GM03348 (cell line): ENCODE results near the gene PI4K2B.
"Not testable (repeated sequence)": the region's sequence is repeated elsewhere in the genome, so short reads cannot be mapped to it uniquely, and the experiment has no call there.

ENCODE experiments used
- DNase-seq: peaks from one replicate; pipeline ENCODE4 v3.0.0; 2012; ENCODE audit warnings: low spot score

Gene PI4K2B

DNA sequence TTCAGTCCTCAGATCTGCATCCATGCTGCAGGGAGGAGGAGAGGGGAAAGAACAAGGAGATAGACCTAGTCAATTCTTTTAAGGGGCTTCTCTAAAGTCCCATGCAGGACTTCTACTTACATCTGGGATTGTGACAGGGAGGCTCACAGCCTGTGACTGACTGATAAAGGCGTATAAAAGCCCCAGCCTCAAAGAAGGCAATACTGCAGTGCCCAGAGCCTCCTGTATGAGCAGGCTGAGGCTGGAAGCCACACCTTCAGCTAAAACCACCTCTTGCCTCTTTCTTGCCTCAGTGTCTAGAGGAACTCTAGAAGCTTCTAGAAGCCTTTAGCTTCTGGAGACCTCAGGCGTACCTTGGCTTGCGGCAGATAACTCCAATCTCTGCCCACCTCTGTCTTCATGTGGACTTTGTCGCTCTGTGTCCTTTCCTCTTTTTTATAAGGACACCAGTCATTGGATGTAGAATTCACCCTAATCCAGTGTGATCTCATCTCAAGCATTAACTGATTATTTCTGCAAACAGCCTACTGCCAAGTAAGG is 72.8 kb downstream of the PI4K2B start:
- DNase-seq, result no peak

- no peak for DNase-seq
Observed at GRCh38 chr4:25307596-25307995, 73.8 kb downstream of the PI4K2B start.

DNA sequence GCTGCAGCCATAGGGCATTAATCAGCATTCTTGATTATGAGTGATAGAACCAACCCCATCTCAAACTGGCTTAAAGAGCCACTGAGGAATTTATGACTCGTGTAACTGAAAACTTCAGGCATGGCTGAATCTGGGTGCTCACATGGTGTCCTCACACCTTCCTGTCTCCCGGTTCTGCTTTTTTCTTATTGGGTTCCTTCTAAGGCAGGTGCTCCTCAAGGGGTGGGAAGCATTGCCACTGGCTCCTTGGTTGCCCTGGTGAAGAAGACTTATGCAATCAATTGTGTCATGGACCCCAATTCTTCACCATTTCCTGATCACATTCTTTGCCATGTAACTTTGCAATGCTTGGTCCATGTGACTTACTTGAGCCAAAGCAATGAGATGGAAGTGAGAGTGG is 74.5 kb downstream of the PI4K2B start:
- DNase-seq, result no peak

DNA sequence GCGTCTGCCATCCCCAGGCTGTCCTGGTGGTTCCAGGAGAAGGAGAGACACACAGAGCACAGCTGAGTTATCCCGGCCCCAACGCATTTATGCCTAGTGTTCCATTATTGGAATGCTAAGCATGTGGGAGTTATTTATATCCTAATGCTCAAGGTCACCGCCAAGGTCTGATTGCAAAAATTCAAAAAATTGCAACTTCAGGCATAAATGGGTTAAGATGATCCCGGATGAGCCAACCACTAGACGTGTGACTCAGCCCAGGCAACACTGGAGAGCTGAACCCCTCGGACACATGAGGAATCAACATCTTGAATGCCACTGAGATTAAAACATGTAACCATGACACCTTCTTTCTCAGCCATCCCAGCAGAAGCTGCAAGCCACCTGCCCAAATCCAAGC is 74.9 kb downstream of the PI4K2B start:
- DNase-seq, result no peak

- no peak for DNase-seq
Observed at GRCh38 chr4:25310066-25310802, 76.4 kb downstream of the PI4K2B start.

DNA sequence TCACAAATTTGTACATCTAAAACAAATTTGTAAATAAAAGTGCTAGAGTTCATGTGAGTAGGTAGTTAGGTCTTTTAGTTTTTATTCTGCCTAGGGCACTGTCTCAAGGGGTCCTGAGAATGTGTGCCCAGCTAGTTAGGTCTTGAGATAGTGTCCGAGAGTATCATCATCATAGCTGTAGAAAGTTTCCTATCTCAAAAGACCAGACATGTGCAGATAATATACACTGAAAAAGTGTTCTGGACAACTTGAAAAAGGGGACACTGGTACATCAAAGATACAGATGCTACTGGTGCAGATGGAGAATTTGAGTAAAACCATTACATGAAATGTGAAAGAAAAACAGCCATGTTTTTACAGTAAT is 77.0 kb downstream of the PI4K2B start:
- no peak for DNase-seq

DNA sequence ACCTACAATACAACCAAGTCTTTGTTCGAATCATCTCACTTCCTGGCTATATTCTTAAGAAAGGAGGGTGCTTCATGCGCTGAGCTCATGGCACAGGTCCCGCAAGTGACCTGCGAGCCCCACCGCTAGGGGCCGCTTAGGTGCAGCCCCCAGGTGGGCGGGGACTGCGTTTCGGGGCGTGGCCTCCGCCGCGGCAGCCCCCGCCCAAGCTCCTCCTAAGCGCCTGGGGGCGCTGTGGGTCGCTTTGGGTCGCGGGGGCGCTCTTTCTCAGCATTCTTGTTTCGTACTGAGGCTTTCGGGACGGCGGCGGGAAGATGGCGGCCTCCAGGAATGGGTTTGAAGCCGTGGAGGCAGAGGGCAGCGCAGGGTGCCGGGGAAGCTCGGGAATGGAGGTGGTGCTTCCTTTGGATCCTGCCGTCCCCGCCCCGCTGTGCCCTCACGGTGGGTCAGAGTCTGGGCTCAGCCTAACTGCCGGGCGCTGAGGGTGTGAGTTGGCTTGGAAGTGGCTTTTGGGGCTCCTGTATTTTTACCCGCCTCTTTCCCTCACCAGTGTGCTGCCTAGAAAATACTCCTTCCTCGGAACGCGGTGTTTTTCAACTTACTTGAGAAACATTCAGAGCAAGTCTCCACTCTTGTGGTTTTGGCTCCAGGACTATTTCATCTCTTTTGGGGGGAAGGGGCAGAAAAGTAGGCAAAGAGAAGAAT is 78.8 kb downstream of the PI4K2B start, which contains the start of gene ZCCHC4:
TSS of gene ZCCHC4 (plus strand) at position 279 of the 705 bp plus-strand sequence. CDS start at position 315, 36 bp downstream.
- peak; percentile 97 for DNase-seq

GRCh38 chr4:25313201-25313895 is 79.5 kb downstream of the PI4K2B start:
- peak; percentile 16 for DNase-seq

DNA sequence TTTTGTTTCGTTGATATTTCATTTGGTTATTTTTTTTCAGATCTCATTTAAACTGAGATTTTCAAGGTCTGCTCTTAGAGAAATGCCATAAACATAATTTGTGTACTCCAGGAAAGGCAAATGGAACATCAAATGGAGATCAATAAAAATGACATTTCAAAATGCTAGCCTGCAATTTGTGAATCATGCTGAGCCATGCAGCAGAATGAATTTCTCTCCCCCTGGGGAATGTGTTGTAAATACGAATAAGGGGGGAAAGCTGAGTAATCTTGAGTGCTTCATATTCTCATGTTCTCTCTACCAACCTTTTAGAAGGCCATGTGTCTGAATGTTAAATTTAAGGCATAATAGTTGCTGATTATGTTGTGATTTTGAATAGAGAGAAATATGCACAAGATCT is 86.5 kb downstream of the PI4K2B start:
- DNase-seq, result peak; percentile 40

- DNase-seq, result peak; percentile 76
Observed at GRCh38 chr4:25320773-25321172, 86.9 kb downstream of the PI4K2B start.

DNA sequence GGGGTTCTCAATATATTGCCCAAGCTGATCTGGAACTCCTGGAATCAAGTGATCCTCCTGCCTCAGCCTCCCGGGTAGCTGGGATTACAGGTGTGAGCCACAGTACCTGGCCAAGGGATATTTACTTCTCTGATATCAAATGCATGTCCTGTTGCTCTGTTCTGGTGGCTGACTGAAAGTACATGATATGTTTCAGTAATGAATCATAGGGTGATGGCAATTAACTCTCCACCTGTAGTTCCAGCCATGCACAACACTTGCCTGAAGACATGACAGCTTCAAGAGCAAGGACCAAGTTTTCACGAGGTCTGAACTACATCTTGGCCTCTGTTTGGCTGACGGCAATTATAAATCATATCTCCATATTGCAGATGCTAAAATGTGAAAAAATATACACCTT is 87.9 kb downstream of the PI4K2B start:
- no peak for DNase-seq

GRCh38 chr4:25328463-25328862 is 94.6 kb downstream of the PI4K2B start:
- DNase-seq, result not testable (repeated sequence)
